ENCODE data around the gene TERB1.
"Not testable (repeated sequence)": the region's sequence is repeated elsewhere in the genome, so short reads cannot be mapped to it uniquely, and the experiment has no call there.

GRCh38 chr16:66793984-66794383, 7.4 kb downstream of the TERB1 start:
- TF ChIP-seq CTCF, EZH2 (IDR thresholded peaks at IDR 0.05): not testable (repeated sequence)
